ENCODE results near the gene MTSS2. TPM values are rescaled to one million over a fixed set of nuclear protein-coding genes. Genes with fewer than 3 reads are reported as not detected.

The MTSS2 gene
- total RNA-seq, 1 donor from 2014 or later, result 38.3 TPM

- FAIRE-seq, result no peak
- Histone ChIP-seq H3K4me1 (ENCODE audit: insufficient read depth, low read length) (peaks cover 59% of the 10 kb centered on the region), H3K9me3 (ENCODE audit: insufficient read depth, low read depth, low read length) (no peaks in the 10 kb centered on the region), H3K4me3 (ENCODE audit: insufficient read depth, low read depth, low read length) (no peak overlapping the region), H3K36me3 (ENCODE audit: insufficient read depth, low read length) (no peaks in the 10 kb centered on the region), H4K20me1 (ENCODE audit: insufficient read depth, low read length) (no peaks in the 10 kb centered on the region), H2AFZ (ENCODE audit: low read depth, low read length) (no peak overlapping the region), H3K9ac (ENCODE audit: low read length) (peak overlapping the region; percentile 78), H3K27me3 (ENCODE audit: insufficient read depth, low read length) (no peaks in the 10 kb centered on the region), H3K4me2 (ENCODE audit: low read length) (peak overlapping the region; percentile 62), H3K27ac (ENCODE audit: low read depth, low read length) (peak overlapping the region; percentile 62), H3K79me2 (ENCODE audit: insufficient read depth, low read length) (no peaks in the 10 kb centered on the region)
- peaks cover 3% of the 10 kb centered on the region for H3K36me3 Mint-ChIP-seq (ENCODE audit: low read depth, unreplicated experiment)
- peak overlapping the region; percentile 26 for H3K27ac Mint-ChIP-seq (ENCODE audit: unreplicated experiment)
- no peaks in the 10 kb centered on the region for H3K9me3 Mint-ChIP-seq (ENCODE audit: unreplicated experiment)
- H3K27me3 Mint-ChIP-seq (ENCODE audit: low read depth, unreplicated experiment), result no peaks in the 10 kb centered on the region
- no peak overlapping the region for H3K4me3 Mint-ChIP-seq (ENCODE audit: unreplicated experiment)
- no peak for TF ChIP-seq EZH2 (IDR thresholded peaks at IDR 0.05; ENCODE audit: insufficient read depth, low read length)
- no peak for TF ChIP-seq CTCF (IDR thresholded peaks at IDR 0.05; ENCODE audit: insufficient read depth, low read depth, low read length)
- peaks cover 29% of the 10 kb centered on the region for H3K4me1 Mint-ChIP-seq (ENCODE audit: low read depth, unreplicated experiment)
- DNase-seq (ENCODE audit: low read depth), result peak; percentile 97
Measured at GRCh38 chr16:70691223-70692129, 5.6 kb upstream of the MTSS2 start.

GRCh38 chr16:70689970-70690891, 4.4 kb upstream of the MTSS2 start:
- peaks cover 58% of the 10 kb centered on the region for H3K4me1 ChIP-seq (ENCODE audit: insufficient read depth, low read length)
- H3K79me2 ChIP-seq (ENCODE audit: insufficient read depth, low read length), result peaks cover 2% of the 10 kb centered on the region
- H4K20me1 ChIP-seq (ENCODE audit: insufficient read depth, low read length), result no peaks in the 10 kb centered on the region
- TF ChIP-seq CTCF (IDR thresholded peaks at IDR 0.05; ENCODE audit: insufficient read depth, low read depth, low read length) (no peak), EZH2 (IDR thresholded peaks at IDR 0.05; ENCODE audit: insufficient read depth, low read length) (no peak)
- FAIRE-seq, result no peak
- no peaks in the 10 kb centered on the region for H3K9me3 ChIP-seq (ENCODE audit: insufficient read depth, low read depth, low read length)
- H3K4me1 Mint-ChIP-seq (ENCODE audit: low read depth, unreplicated experiment), result peaks cover 28% of the 10 kb centered on the region
- no peaks in the 10 kb centered on the region for H3K27me3 ChIP-seq (ENCODE audit: insufficient read depth, low read length)
- peak overlapping the region; percentile 69 for H3K27ac Mint-ChIP-seq (ENCODE audit: unreplicated experiment)
- no peak overlapping the region for H3K27ac ChIP-seq (ENCODE audit: low read depth, low read length)
- no peaks in the 10 kb centered on the region for H3K27me3 Mint-ChIP-seq (ENCODE audit: low read depth, unreplicated experiment)
- no peak overlapping the region for H3K4me2 ChIP-seq (ENCODE audit: low read length)
- peaks cover 2% of the 10 kb centered on the region for H3K36me3 Mint-ChIP-seq (ENCODE audit: low read depth, unreplicated experiment)
- no peak overlapping the region for H3K4me3 ChIP-seq (ENCODE audit: insufficient read depth, low read depth, low read length)
- H3K36me3 ChIP-seq (ENCODE audit: insufficient read depth, low read length), result no peaks in the 10 kb centered on the region
- no peak overlapping the region for H3K4me3 Mint-ChIP-seq (ENCODE audit: unreplicated experiment)
- no peak overlapping the region for H2AFZ ChIP-seq (ENCODE audit: low read depth, low read length)
- DNase-seq (ENCODE audit: low read depth), result no peak
- H3K9ac ChIP-seq (ENCODE audit: low read length), result no peak overlapping the region
- H3K9me3 Mint-ChIP-seq (ENCODE audit: unreplicated experiment), result no peaks in the 10 kb centered on the region
